ENCODE results near the gene MARCHF4. TPM values are rescaled to one million over a fixed set of nuclear protein-coding genes. Genes with fewer than 3 reads are reported as not detected.
A peak's percentile ranks its signal among the peaks of the same experiment; 100 is the strongest.

The MARCHF4 gene
- total RNA-seq, 2 donors from 2014 or later = 0.14 TPM; not detected in 1

DNA sequence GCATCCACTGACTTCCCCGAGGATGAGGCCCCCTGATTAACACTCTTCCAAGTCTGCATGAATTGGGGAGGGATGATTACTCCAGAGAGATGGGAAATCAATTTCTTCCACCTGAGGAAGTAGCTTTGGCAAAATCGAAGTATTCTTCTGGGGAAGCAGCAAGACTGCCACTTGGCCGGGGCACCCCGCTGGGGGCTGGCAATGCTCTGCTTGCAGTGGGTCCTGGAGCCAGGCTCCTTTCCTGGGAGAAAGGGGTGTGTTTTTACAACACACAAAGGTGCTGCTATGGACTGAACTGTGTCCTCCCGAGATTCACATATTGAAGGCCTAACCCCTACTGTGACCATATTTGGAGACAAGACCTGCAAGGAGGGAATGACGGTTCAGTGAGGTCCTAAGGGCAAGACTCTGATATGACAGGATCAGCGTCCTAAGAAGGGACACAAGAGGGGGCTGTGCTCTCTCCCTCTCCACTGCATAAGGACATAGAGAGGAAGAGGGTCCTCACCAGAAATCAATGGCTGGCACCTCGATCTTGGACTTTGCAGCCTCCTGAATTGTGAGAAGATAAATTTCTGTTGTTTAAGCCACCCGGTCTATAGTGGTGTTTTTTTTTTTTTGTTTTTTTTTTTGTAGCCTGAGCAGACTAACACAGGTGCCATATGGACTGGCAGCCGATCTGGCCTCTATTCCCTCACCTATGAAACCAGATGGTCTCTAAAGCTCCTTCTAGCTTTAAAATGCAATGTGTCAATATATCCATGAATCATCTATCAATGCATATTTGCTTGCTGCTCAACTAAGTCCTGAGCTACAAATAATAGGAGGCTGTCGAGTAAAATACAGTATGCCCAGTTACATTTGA, 36.4 kb upstream of the MARCHF4 start:
- Histone ChIP-seq H3K27ac (no peak overlapping the region), H3K4me3 (no peak overlapping the region), H3K9me3 (no peaks in the 10 kb centered on the region), H3K36me3 (no peaks in the 10 kb centered on the region), H3K27me3 (replicated peaks; ENCODE audit: insufficient read depth) (no peaks in the 10 kb centered on the region), H3K4me1 (ENCODE audit: control insufficient read depth in 1 of 2, low read depth in 2 of 2) (peaks cover 0 to 14% of the 10 kb centered on the region in 2 donors)
- TF ChIP-seq CTCF (IDR thresholded peaks at IDR 0.05) = no peak
- no peak for DNase-seq (ENCODE audit: low spot score)
- no peak for ATAC-seq (ENCODE audit: insufficient number of reproducible peaks, low FRiP score, low read depth)

GRCh38 chr2:216406826-216407225, 34.5 kb upstream of the MARCHF4 start:
- Histone ChIP-seq H3K36me3 (no peaks in the 10 kb centered on the region), H3K4me1 (ENCODE audit: control insufficient read depth in 1 of 2, low read depth in 2 of 2) (peaks cover 0 to 2% of the 10 kb centered on the region in 2 donors), H3K27me3 (replicated peaks; ENCODE audit: insufficient read depth) (no peaks in the 10 kb centered on the region), H3K4me3 (no peak overlapping the region), H3K27ac (no peak overlapping the region), H3K9me3 (no peaks in the 10 kb centered on the region)
- DNase-seq (ENCODE audit: low spot score) (no peak), ATAC-seq (ENCODE audit: insufficient number of reproducible peaks, low FRiP score, low read depth) (no peak)
- no peak for TF ChIP-seq CTCF (IDR thresholded peaks at IDR 0.05)

- ATAC-seq (ENCODE audit: insufficient number of reproducible peaks, low FRiP score, low read depth) (no peak), DNase-seq (ENCODE audit: low spot score) (no peak)
- H3K4me3 ChIP-seq = no peak overlapping the region
- H3K9me3 ChIP-seq = no peaks in the 10 kb centered on the region
- H3K27ac ChIP-seq = no peak overlapping the region
- no peaks in the 10 kb centered on the region for H3K4me1 ChIP-seq (ENCODE audit: control insufficient read depth in 1 of 2, low read depth in 2 of 2)
- no peaks in the 10 kb centered on the region for H3K27me3 ChIP-seq (replicated peaks; ENCODE audit: insufficient read depth)
- H3K36me3 ChIP-seq = no peaks in the 10 kb centered on the region
- no peak for TF ChIP-seq CTCF (IDR thresholded peaks at IDR 0.05)
These were observed 33.3 kb upstream of the MARCHF4 start for GRCh38 chr2:216405588-216405987.

DNA sequence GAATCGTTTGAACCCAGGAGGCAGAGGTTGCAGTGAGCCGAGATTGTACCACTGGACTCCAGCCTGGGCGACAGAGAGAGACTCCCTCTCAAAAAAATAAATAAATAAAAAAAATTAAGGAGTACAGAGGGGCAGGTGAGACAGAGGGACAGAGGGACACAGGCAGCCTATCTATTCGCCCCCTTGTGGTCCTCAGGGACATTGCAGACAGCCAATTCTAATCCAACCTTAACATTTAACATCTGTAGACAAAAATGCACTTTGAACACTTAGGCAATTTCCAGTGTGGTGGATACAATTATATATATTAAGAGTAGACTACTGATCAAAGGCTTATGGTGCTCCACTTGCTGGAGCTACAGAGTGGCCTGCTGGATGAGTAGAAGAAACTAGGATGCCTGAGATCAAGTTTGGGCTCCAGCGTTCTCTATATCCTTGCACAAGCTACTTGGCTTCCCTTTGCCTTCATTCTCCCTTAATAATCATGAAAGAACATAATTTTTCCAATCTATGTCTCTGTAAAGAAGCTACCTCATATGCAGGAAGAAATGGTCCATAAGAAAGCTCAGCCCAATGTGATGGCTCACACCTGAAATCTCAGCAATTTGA, 31.8 kb upstream of the MARCHF4 start:
- no peak for DNase-seq (ENCODE audit: low spot score)
- no peak for ATAC-seq (ENCODE audit: insufficient number of reproducible peaks, low FRiP score, low read depth)
- TF ChIP-seq CTCF (IDR thresholded peaks at IDR 0.05) = peak; percentile 76

DNA sequence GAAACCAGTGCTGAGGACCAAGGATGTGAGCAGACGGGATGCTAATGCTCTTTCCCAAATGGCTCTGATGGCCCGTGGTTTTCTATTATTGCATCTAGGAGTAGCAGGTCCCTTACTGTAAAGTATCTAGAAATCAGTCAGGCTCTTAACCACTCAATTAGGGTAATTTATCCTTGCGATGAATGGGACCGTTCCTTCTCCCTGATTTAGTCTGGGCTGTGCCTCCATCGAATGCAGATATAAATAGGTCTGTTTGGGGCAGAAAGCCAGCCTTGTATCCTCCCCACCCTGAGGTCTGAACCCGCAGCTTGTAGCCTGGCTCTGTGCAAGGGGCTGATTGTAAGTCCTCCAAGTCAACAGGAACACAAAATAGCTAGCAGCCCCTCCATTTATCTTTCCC, 30.5 kb upstream of the MARCHF4 start:
- no peak overlapping the region for H3K27ac ChIP-seq
- no peaks in the 10 kb centered on the region for H3K27me3 ChIP-seq (replicated peaks; ENCODE audit: insufficient read depth)
- no peaks in the 10 kb centered on the region for H3K9me3 ChIP-seq
- ATAC-seq (ENCODE audit: insufficient number of reproducible peaks, low FRiP score, low read depth) (no peak), DNase-seq (ENCODE audit: low spot score) (no peak)
- no peaks in the 10 kb centered on the region for H3K4me1 ChIP-seq (ENCODE audit: control insufficient read depth in 1 of 2, low read depth in 2 of 2)
- TF ChIP-seq CTCF (IDR thresholded peaks at IDR 0.05) = no peak
- no peaks in the 10 kb centered on the region for H3K36me3 ChIP-seq
- no peak overlapping the region for H3K4me3 ChIP-seq

More for the DNA sequence above, 31.8 kb upstream of the MARCHF4 start:
- Histone ChIP-seq H3K4me1 (ENCODE audit: control insufficient read depth in 1 of 2, low read depth in 2 of 2) (no peaks in the 10 kb centered on the region), H3K9me3 (no peaks in the 10 kb centered on the region), H3K27me3 (replicated peaks; ENCODE audit: insufficient read depth) (no peaks in the 10 kb centered on the region), H3K36me3 (no peaks in the 10 kb centered on the region), H3K27ac (no peak overlapping the region), H3K4me3 (no peak overlapping the region)

Measured in thoracic aorta (tissue), 2 donors.